Heart right ventricle (tissue), 16 donors: ENCODE results near the gene LRRC14B. TPM values are rescaled to one million over a fixed set of nuclear protein-coding genes. Genes with fewer than 3 reads are reported as not detected.

Experiments
- ATAC-seq, 8 donors: fragments of 200-7000 bp; cut with Tn5 transposase; one replicate each; pipeline ENCODE4 v1.9.1; 2020; ENCODE audit warnings: mild to moderate bottlenecking in 8 of 8, moderate library complexity in 8 of 8, moderate number of reproducible peaks in 1 of 8
- DNase-seq, 2 donors: peaks; one replicate each; pipeline ENCODE4 v3.0.0-alpha.2; 2020
- H3K27ac ChIP-seq, 10 donors: fragments of 200-600 bp; sonication (generic) in 2 of 10; one replicate each; pipeline versions ENCODE4 v1.5.0 to v1.8.0; 2020 to 2022; ENCODE audit warnings: mild to moderate bottlenecking in 3 of 10
- H3K27me3 ChIP-seq, 7 donors: fragments of 200-600 bp; one replicate each; pipeline ENCODE4 v1.8.0; 2021 to 2022; ENCODE audit warnings: mild to moderate bottlenecking in 2 of 7
- H3K36me3 ChIP-seq, 9 donors: fragments of 200-600 bp; sonication (generic) in 1 of 9; one replicate each; pipeline versions ENCODE4 v1.5.0 to v1.8.0; 2020 to 2022; ENCODE audit warnings: mild to moderate bottlenecking in 2 of 9
- H3K4me1 ChIP-seq, 9 donors: fragments of 200-600 bp; sonication (generic) in 1 of 9; one replicate each; pipeline versions ENCODE4 v1.5.0 to v1.8.0; 2020 to 2022; ENCODE audit warnings: mild to moderate bottlenecking in 4 of 9
- H3K4me3 ChIP-seq, 10 donors: fragments of 200-600 bp; sonication (generic) in 2 of 10; one replicate each; pipeline versions ENCODE4 v1.5.0 to v1.8.0; 2020 to 2022; ENCODE audit warnings: mild to moderate bottlenecking in 7 of 10, moderate library complexity in 2 of 10
- H3K9me3 ChIP-seq, 11 donors: fragments of 200-600 bp in 10 of 11; sonication (generic) in 2 of 11; one replicate each; pipeline versions ENCODE4 v1.5.0 to v1.8.0; 2013 to 2022; ENCODE audit warnings: mild to moderate bottlenecking in 2 of 11, control low read depth in 1 of 11, moderate library complexity in 1 of 11
- CTCF ChIP-seq, 9 donors: fragments of 200-600 bp; sonication (generic) in 2 of 9; IDR thresholded peaks; one replicate each; pipeline versions ENCODE4 v1.5.0 to v1.8.0; 2021 to 2022; ENCODE audit warnings: antibody characterized with exemption in 9 of 9, mild to moderate bottlenecking in 5 of 9, moderate library complexity in 1 of 9
- WGBS, 2 donors: extraction: QIAGEN DNeasy Blood & Tissue Kit; methylation state at CpG; one replicate each; pipeline ENCODE4 v1.1.7; 2013; ENCODE audit warnings: inconsistent platforms in 1 of 2; 5-methylcytosine and 5-hydroxymethylcytosine counted together
- intact Hi-C, 10 donors: fragments of 100-400 bp; cut with DNase I; formaldehyde crosslinking; loops; one replicate each; pipeline versions ENCODE4 v1.11.1 to v1.14.2; 2022
- polyA plus RNA-seq, 2 donors: library from polyadenylated mRNA; stranded (reverse); fragments of 200-250 nt; gene quantifications; one replicate each; pipeline ENCODE4 v1.2.3, GENCODE V29; 2013
- total RNA-seq, 10 donors: library from RNA; stranded (reverse); fragmentation: NEBNext Ultra II Directional in 3 of 10; extraction: Animal tissue kit (Norgen Biotek cat#: 25700) in 3 of 10; gene quantifications; one replicate each; pipeline versions ENCODE4 v1.2.1 to v1.2.4, GENCODE V29; 2021 to 2023
- donor health status: Arrhythmogenic right ventricular cardiomyopathy.
- donor health status: ischemic (EF 13 %, LVEDD 7.1; RV severe dilation, severe dysfunction).
- donor health status: healthy with polysubstance abuse.
- donor health status: DM: no; HTN: yes; CAD: no.
- donor health status: DM: no; HTN: no; CAD: no.
- donor health status: ischemic (EF 25% LVEDD 6.9; RV normal size, moderate dysfunction).
- donor health status: ischemic (EF 25% LVEDD 5.7; RV mildly dilated, moderate dysfunction).
- donor health status: healthy.
- donor health status: DM: yes; HTN: yes; CAD: no.
- donor health status: Ischemic cardiomyopathy.
- donor health status: ischemic (EF 35%, LVEDD 5.7; RV mildly dilated, moderate dysfunction).
- donor health status: nonischemic (EF 11% LVEDD 7.7; RV severe dilation, severe dysfunction).
- donor health status: DM: yes; HTN: yes; CAD: no.
- donor health status: PGD.
- donor health status: ischemic (EF 29% LVEDD 5.4; RV normal size, mild dysfunction).
- donor health status: nonischemic (EF 23%, LVEDD 6.1; RV moderate dilation, normal function).

LRRC14B gene
- total and polyA plus RNA-seq, 12 donors, result 2.6 to 96.6 (median 49.9) TPM

GRCh38 chr5:170971-171800 lies 20.1 kb upstream of the LRRC14B start:
- DNase-seq (no peak), ATAC-seq (no peak)
- intact Hi-C loops, result no loop called here
- no peak overlapping the region for H3K4me3 ChIP-seq
- H3K27ac ChIP-seq, result no peak overlapping the region
- no peak for TF ChIP-seq CTCF (IDR thresholded peaks at IDR 0.05)
- H3K4me1 ChIP-seq, result peaks cover 0 to 23% (median 13%) of the 10 kb centered on the region in 9 donors
- H3K9me3 ChIP-seq, result no peaks in the 10 kb centered on the region
- no peaks in the 10 kb centered on the region for H3K27me3 ChIP-seq
- WGBS, 2 donors, result 82% methylated on average over 37 of the region's 37 CpGs
- no peaks in the 10 kb centered on the region for H3K36me3 ChIP-seq

GRCh38 chr5:171801-172331 lies 19.4 kb upstream of the LRRC14B start:
- no peak for TF ChIP-seq CTCF (IDR thresholded peaks at IDR 0.05)
- intact Hi-C loops, result no loop called here
- DNase-seq, result no peak

GRCh38 chr5:172421-172820 lies 18.9 kb upstream of the LRRC14B start:
- Histone ChIP-seq H3K9me3 (no peaks in the 10 kb centered on the region), H3K4me3 (no peak overlapping the region), H3K36me3 (no peaks in the 10 kb centered on the region), H3K27me3 (no peaks in the 10 kb centered on the region), H3K4me1 (peaks cover 0 to 23% (median 13%) of the 10 kb centered on the region in 9 donors), H3K27ac (no peak overlapping the region)
- no peak for TF ChIP-seq CTCF (IDR thresholded peaks at IDR 0.05)
- DNase-seq, result no peak
- intact Hi-C loops, result no loop called here
- ATAC-seq, result no peak
- WGBS, 2 donors, result 86 to 89% methylated on average over 13 of the region's 13 CpGs

More at GRCh38 chr5:171801-172331, 19.4 kb upstream of the LRRC14B start:
- no peak overlapping the region for H3K4me3 ChIP-seq
- no peaks in the 10 kb centered on the region for H3K9me3 ChIP-seq
- no peak for ATAC-seq
- no peak overlapping the region for H3K27ac ChIP-seq
- H3K4me1 ChIP-seq, result peaks cover 0 to 23% (median 13%) of the 10 kb centered on the region in 9 donors
- WGBS, 2 donors, result 88 to 93% methylated on average over 23 of the region's 23 CpGs
- H3K27me3 ChIP-seq, result no peaks in the 10 kb centered on the region
- no peaks in the 10 kb centered on the region for H3K36me3 ChIP-seq

GRCh38 chr5:172841-173251 lies 18.4 kb upstream of the LRRC14B start:
- ATAC-seq (no peak), DNase-seq (no peak)
- no peak for TF ChIP-seq CTCF (IDR thresholded peaks at IDR 0.05)
- intact Hi-C loops, result no loop called here
- Histone ChIP-seq H3K27me3 (no peaks in the 10 kb centered on the region), H3K4me1 (peaks cover 0 to 20% (median 13%) of the 10 kb centered on the region in 9 donors), H3K27ac (no peak overlapping the region), H3K36me3 (no peaks in the 10 kb centered on the region), H3K4me3 (no peak overlapping the region), H3K9me3 (no peaks in the 10 kb centered on the region)
- WGBS, 2 donors, result 80 to 86% methylated on average over 17 of the region's 17 CpGs
